HG03066 (cell line): ENCODE results near the gene C16orf92.

ENCODE experiments used
- ATAC-seq: cut with Tn5 transposase; IDR thresholded peaks from one replicate; pipeline ENCODE4 v1.9.1; 2021; ENCODE audit warnings: low read depth; ENCODE audit not compliant: unreplicated experiment

Gene C16orf92

GRCh38 chr16:30022887-30023286 lies at the start of gene C16orf92:
Gene C16orf92 (plus strand): TSS chr16:30023198. CDS start chr16:30023341, 143 bp downstream.
- no peak for ATAC-seq

GRCh38 chr16:29973384-29974246 lies 49.4 kb upstream of the C16orf92 start, which contains the start of gene TAOK2:
Gene TAOK2 (plus strand): TSS chr16:29973868. CDS start chr16:29977773, 3,905 bp downstream.
- no peak for ATAC-seq

GRCh38 chr16:29974291-29975133 lies 48.5 kb upstream of the C16orf92 start:
- no peak for ATAC-seq

- ATAC-seq, result no peak
These were observed 47.9 kb upstream of the C16orf92 start for GRCh38 chr16:29975134-29975538.

GRCh38 chr16:29975811-29976511 lies 47.0 kb upstream of the C16orf92 start:
- ATAC-seq, result no peak

- no peak for ATAC-seq
These were observed 45.8 kb upstream of the C16orf92 start for GRCh38 chr16:29977063-29977825.

- ATAC-seq, result no peak
These were observed 44.9 kb upstream of the C16orf92 start for GRCh38 chr16:29978081-29978480.

GRCh38 chr16:29978564-29979270 lies 44.3 kb upstream of the C16orf92 start:
- ATAC-seq, result no peak

- no peak for ATAC-seq
These were observed 40.2 kb upstream of the C16orf92 start for GRCh38 chr16:29982560-29983419.

GRCh38 chr16:29983420-29984136 lies 39.4 kb upstream of the C16orf92 start:
- no peak for ATAC-seq

GRCh38 chr16:29984137-29984763 lies 38.7 kb upstream of the C16orf92 start:
- no peak for ATAC-seq

- ATAC-seq, result no peak
These were observed 38.2 kb upstream of the C16orf92 start for GRCh38 chr16:29984764-29985147.

GRCh38 chr16:29985271-29985811 lies 37.7 kb upstream of the C16orf92 start:
- ATAC-seq, result no peak

GRCh38 chr16:29986231-29986630 lies 36.8 kb upstream of the C16orf92 start:
- ATAC-seq, result no peak

- ATAC-seq, result no peak
These were observed 36.1 kb upstream of the C16orf92 start for GRCh38 chr16:29986931-29987330.

- no peak for ATAC-seq
These were observed 35.5 kb upstream of the C16orf92 start for GRCh38 chr16:29987371-29988085.
